OCI-LY3 (cell line): ENCODE measurements around the gene NUP210.

ENCODE experiments used
- EZH2phosphoT487 ChIP-seq: fragments of 200-600 bp; shearing (Covaris generic); IDR thresholded peaks from 2 replicates; pipeline ENCODE4 v1.6.1; 2018; ENCODE audit warnings: antibody characterized with exemption, mixed run types, low read depth
- TF ChIP-seq, protein P1 (sequence below): fragments of 200-600, 300-600 bp; sonication (generic); IDR thresholded peaks from 2 replicates; pipeline ENCODE4 v1.5.1; 2014; ENCODE audit warnings: antibody characterized with exemption, low read length, low read depth

- TF ChIP-seq EZH2phosphoT487: no peak
- TF ChIP-seq, protein P1, sequence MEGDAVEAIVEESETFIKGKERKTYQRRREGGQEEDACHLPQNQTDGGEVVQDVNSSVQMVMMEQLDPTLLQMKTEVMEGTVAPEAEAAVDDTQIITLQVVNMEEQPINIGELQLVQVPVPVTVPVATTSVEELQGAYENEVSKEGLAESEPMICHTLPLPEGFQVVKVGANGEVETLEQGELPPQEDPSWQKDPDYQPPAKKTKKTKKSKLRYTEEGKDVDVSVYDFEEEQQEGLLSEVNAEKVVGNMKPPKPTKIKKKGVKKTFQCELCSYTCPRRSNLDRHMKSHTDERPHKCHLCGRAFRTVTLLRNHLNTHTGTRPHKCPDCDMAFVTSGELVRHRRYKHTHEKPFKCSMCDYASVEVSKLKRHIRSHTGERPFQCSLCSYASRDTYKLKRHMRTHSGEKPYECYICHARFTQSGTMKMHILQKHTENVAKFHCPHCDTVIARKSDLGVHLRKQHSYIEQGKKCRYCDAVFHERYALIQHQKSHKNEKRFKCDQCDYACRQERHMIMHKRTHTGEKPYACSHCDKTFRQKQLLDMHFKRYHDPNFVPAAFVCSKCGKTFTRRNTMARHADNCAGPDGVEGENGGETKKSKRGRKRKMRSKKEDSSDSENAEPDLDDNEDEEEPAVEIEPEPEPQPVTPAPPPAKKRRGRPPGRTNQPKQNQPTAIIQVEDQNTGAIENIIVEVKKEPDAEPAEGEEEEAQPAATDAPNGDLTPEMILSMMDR: no peak
These were observed 139.9 kb downstream of the NUP210 start for GRCh38 chr3:13280122-13280790.
